K562 (cell line): ENCODE measurements around the gene SEBOX. TPM values are rescaled to one million over a fixed set of nuclear protein-coding genes. Genes with fewer than 3 reads are reported as not detected.

Experiments
- ARNT ChIP-seq, 2 experiments: fragments of 450-650 bp; IDR thresholded peaks; 2 replicates each; pipeline ENCODE4 v1.6.1; 2016; ENCODE audit warnings: mild to moderate bottlenecking in 1 of 2
- MEIS2 ChIP-seq: fragments of 450-650 bp; IDR thresholded peaks from 2 replicates; pipeline ENCODE4 v1.6.1; 2014; ENCODE audit warnings: mild to moderate bottlenecking; ENCODE audit not compliant: partially characterized antibody
- ZNF12 ChIP-seq: sonication (generic); formaldehyde crosslinking; IDR thresholded peaks from 2 replicates; pipeline ENCODE4 v1.4.0; 2020; ENCODE audit warnings: mild to moderate bottlenecking, missing genetic modification reagents
- ZNF584 ChIP-seq: fragments of 200-800 bp; sonication (Bioruptor generic); IDR thresholded peaks from 2 replicates; pipeline ENCODE4 v1.6.1; 2016; ENCODE audit warnings: low read depth, mild to moderate bottlenecking, missing genetic modification characterization, missing compliant biosample characterization
- ZNF695 ChIP-seq: fragments of 450-650 bp; formaldehyde crosslinking; IDR thresholded peaks from 2 replicates; pipeline ENCODE4 v1.4.0; 2020; ENCODE audit warnings: mild to moderate bottlenecking, moderate library complexity
- polyA plus RNA-seq, 8 experiments: library from polyadenylated mRNA; depleted of rRNA in 4 of 8; stranded (reverse) in 5 of 8; unstranded in 3 of 8; fragments of >200 nt; fragmentation: Nextera tagmentation in 2 of 8; fragmentation: Illumina TruSeq in 1 of 8; extraction: Ambion mirVana in 2 of 8; extraction: Trizol in 1 of 8; gene quantifications; 2 replicates each; pipeline versions ENCODE4 v1.2.1 to v1.2.3, GENCODE V29; 2011 to 2014; ENCODE audit warnings: inconsistent platforms in 1 of 8, missing spikeins in 1 of 8
- total RNA-seq, 7 experiments: library from RNA; depleted of rRNA in 6 of 7; stranded (reverse); fragments of >200 nt in 6 of 7; fragmentation: Illumina TruSeq in 2 of 7; extraction: Trizol in 2 of 7; gene quantifications; 2 replicates each; pipeline versions ENCODE4 v1.2.1 to v1.2.3, GENCODE V29; 2011 to 2021; ENCODE audit warnings: low replicate concordance in 1 of 7
- TF ChIP-seq, protein P1 (sequence below), 2 experiments: fragments of 450-650 bp in 1 of 2; sonication (generic) in 1 of 2; formaldehyde crosslinking in 1 of 2; IDR thresholded peaks; 2 replicates each; pipeline versions ENCODE4 v1.7.1 to v1.9.0; 2016 to 2022; ENCODE audit warnings: inconsistent platforms in 1 of 2, mild to moderate bottlenecking in 1 of 2, missing genetic modification reagents in 1 of 2
- TF ChIP-seq, protein P2 (sequence below), 3 experiments: fragments of 200-800 bp in 1 of 3; sonication (Bioruptor generic) in 1 of 3; sonication (generic) in 1 of 3; formaldehyde crosslinking in 1 of 3; IDR thresholded peaks; 2 replicates each; pipeline versions ENCODE4 v1.6.1 to v1.8.0; 2016 to 2022; ENCODE audit warnings: mild to moderate bottlenecking in 2 of 3, missing compliant biosample characterization in 2 of 3, missing genetic modification characterization in 2 of 3, missing genetic modification reagents in 1 of 3
- TF ChIP-seq, protein P3 (sequence below): fragments of 250-450 bp; sonication (Bioruptor Pico); IDR thresholded peaks from 2 replicates; pipeline ENCODE4 v1.4.0; 2020; ENCODE audit warnings: mild to moderate bottlenecking
- TF ChIP-seq, protein P4 (sequence below): fragments of 450-650 bp; conservative IDR thresholded peaks from 2 replicates; pipeline ENCODE4 v1.6.1; 2016; ENCODE audit warnings: missing genetic modification characterization, low read depth, mild to moderate bottlenecking, missing compliant biosample characterization, moderate library complexity
- TF ChIP-seq, protein P5 (sequence below): fragments of 450-650 bp; formaldehyde crosslinking; conservative IDR thresholded peaks from 2 replicates; pipeline ENCODE4 v1.4.0; 2022; ENCODE audit warnings: mild to moderate bottlenecking, missing genetic modification characterization

SEBOX gene
- total and polyA plus RNA-seq, 9 of the 15 experiments (the other 6 are each of a cell fraction or from before 2014, with no cell fraction given) = not detected

DNA sequence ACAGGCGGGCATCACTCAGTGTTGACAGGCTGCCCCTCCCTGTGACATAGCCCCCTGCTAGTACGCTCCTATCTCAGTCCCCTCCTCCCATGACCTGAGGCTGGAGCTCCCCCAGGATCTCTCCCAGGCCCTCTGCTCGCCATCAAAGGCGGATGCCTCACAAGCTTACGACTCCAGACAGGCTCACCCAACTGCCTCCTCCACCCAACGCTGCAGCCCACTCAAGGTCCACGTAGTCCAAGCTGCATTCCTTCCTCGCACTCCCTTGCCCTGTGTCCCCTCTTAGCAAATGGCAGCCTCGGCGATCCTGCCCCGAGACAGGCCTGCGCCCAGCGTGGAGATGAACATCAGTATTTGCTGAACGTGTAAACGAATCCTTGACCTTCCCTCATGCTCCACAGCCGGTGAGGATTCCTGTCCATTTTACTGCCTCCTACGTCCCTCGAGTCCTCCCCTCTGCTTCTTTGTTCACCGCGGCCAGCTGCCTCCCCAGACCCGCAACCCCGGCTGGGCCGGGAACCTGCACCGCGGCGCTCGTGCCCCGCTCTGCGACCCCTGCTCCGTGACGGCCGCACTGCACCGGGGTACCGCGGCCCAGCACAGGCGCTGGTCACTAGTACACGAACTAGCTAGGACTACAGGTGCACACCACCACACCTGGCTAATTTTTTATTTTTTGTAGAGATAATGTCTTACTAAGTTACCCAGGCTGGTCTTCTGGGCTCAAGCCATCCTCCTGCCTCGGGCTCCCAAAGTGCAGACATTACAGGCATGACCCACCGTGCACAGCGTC, 46.8 kb downstream of the SEBOX start (continued):
- TF ChIP-seq, protein P1, sequence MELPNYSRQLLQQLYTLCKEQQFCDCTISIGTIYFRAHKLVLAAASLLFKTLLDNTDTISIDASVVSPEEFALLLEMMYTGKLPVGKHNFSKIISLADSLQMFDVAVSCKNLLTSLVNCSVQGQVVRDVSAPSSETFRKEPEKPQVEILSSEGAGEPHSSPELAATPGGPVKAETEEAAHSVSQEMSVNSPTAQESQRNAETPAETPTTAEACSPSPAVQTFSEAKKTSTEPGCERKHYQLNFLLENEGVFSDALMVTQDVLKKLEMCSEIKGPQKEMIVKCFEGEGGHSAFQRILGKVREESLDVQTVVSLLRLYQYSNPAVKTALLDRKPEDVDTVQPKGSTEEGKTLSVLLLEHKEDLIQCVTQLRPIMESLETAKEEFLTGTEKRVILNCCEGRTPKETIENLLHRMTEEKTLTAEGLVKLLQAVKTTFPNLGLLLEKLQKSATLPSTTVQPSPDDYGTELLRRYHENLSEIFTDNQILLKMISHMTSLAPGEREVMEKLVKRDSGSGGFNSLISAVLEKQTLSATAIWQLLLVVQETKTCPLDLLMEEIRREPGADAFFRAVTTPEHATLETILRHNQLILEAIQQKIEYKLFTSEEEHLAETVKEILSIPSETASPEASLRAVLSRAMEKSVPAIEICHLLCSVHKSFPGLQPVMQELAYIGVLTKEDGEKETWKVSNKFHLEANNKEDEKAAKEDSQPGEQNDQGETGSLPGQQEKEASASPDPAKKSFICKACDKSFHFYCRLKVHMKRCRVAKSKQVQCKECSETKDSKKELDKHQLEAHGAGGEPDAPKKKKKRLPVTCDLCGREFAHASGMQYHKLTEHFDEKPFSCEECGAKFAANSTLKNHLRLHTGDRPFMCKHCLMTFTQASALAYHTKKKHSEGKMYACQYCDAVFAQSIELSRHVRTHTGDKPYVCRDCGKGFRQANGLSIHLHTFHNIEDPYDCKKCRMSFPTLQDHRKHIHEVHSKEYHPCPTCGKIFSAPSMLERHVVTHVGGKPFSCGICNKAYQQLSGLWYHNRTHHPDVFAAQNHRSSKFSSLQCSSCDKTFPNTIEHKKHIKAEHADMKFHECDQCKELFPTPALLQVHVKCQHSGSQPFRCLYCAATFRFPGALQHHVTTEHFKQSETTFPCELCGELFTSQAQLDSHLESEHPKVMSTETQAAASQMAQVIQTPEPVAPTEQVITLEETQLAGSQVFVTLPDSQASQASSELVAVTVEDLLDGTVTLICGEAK (IDR thresholded peaks at IDR 0.05) = 0 out of 2 replicates have a peak, but pooled peaks have one; percentile 13
- TF ChIP-seq, protein P1 (CRISPR knock-in tag; IDR thresholded peaks at IDR 0.05) = no peak
- TF ChIP-seq ARNT (IDR thresholded peaks at IDR 0.05) (peak in 1 of 2 experiments; percentile 8; a peak in 2 of 4 replicates), ZNF695 (CRISPR knock-in tag) (no peak), ZNF12 (CRISPR knock-in tag) (0 out of 2 replicates have a peak, but pooled peaks have one; percentile 31), ZNF584 (CRISPR knock-in tag) (no peak), MEIS2 (peak; percentile 44)
- TF ChIP-seq, protein P2, sequence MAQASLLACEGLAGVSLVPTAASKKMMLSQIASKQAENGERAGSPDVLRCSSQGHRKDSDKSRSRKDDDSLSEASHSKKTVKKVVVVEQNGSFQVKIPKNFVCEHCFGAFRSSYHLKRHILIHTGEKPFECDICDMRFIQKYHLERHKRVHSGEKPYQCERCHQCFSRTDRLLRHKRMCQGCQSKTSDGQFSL (CRISPR knock-in tag; IDR thresholded peaks at IDR 0.05) = no peak
- TF ChIP-seq, protein P2 (tag; IDR thresholded peaks at IDR 0.05) = peak in 1 of 2 experiments; percentile 30; a peak in 1 of 4 replicates
- TF ChIP-seq, protein P3, sequence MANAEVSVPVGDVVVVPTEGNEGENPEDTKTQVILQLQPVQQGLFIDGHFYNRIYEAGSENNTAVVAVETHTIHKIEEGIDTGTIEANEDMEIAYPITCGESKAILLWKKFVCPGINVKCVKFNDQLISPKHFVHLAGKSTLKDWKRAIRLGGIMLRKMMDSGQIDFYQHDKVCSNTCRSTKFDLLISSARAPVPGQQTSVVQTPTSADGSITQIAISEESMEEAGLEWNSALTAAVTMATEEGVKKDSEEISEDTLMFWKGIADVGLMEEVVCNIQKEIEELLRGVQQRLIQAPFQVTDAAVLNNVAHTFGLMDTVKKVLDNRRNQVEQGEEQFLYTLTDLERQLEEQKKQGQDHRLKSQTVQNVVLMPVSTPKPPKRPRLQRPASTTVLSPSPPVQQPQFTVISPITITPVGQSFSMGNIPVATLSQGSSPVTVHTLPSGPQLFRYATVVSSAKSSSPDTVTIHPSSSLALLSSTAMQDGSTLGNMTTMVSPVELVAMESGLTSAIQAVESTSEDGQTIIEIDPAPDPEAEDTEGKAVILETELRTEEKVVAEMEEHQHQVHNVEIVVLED (CRISPR knock-in tag) = peak; percentile 16; the same call in 1 of the 2 replicates
- TF ChIP-seq, protein P4, sequence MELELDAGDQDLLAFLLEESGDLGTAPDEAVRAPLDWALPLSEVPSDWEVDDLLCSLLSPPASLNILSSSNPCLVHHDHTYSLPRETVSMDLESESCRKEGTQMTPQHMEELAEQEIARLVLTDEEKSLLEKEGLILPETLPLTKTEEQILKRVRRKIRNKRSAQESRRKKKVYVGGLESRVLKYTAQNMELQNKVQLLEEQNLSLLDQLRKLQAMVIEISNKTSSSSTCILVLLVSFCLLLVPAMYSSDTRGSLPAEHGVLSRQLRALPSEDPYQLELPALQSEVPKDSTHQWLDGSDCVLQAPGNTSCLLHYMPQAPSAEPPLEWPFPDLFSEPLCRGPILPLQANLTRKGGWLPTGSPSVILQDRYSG = 0 out of 2 replicates have a peak, but pooled peaks have one; percentile 27
- TF ChIP-seq, protein P5, sequence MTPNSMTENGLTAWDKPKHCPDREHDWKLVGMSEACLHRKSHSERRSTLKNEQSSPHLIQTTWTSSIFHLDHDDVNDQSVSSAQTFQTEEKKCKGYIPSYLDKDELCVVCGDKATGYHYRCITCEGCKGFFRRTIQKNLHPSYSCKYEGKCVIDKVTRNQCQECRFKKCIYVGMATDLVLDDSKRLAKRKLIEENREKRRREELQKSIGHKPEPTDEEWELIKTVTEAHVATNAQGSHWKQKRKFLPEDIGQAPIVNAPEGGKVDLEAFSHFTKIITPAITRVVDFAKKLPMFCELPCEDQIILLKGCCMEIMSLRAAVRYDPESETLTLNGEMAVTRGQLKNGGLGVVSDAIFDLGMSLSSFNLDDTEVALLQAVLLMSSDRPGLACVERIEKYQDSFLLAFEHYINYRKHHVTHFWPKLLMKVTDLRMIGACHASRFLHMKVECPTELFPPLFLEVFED = 0 out of 2 replicates have a peak, but pooled peaks have one; percentile 31
